ENCODE results near the gene CFAP107. TPM values are rescaled to one million over a fixed set of nuclear protein-coding genes. Genes with fewer than 3 reads are reported as not detected.

The CFAP107 gene
- polyA plus RNA-seq, 2 of the 4 experiments (the other 2 are of a cell fraction): not detected

DNA sequence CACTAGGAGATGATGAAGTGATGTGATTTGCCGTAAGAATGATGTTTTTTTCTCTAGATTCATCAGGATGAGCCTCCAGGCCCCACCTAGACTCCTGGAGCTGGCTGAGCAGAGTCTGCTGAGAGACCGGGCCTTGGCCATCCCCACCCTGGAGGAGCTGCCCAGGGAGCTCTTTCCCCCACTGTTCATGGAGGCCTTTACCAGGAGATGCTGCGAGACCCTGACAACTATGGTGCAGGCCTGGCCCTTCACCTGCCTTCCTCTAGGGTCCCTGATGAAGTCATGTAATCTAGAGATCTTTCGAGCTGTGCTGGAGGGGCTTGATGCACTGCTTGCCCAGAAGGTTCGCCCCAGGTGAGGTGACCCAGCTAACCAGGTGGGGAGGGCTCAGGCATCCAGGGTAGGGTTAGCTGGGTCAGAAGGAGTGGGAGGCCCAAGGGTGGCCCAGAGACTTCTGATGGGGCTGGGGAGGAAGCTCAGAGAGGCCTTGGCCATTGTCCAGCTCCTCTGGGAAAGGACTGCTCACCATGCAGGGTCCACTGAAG lies 28.9 kb downstream of the CFAP107 start:
- ChIA-PET POLR2A (no interaction called here), CTCF (interaction anchor here (0.9 to 1.8 kb wide), 3 partner anchors 10 to 503 kb away, joined by 4 to 6 read pairs (median 5); no protein-coding TSS in a partner anchor)
- ATAC-seq: no peak
- no peaks in the 10 kb centered on the region for H3K9me3 ChIP-seq
- FAIRE-seq: no peak
- no peak overlapping the region for H3K27ac ChIP-seq
- no peak overlapping the region for H3K4me3 ChIP-seq
- 22% methylated on average over 1 of the region's 5 CpGs for WGBS (ENCODE audit: missing lambda C conversion rate)
- DNase-seq (ENCODE audit: low read depth in 1 of 2, low spot score in 1 of 2): no peak
- H3K4me2 ChIP-seq: no peak overlapping the region
- no peaks in the 10 kb centered on the region for H3K4me1 ChIP-seq
- no peak for TF ChIP-seq CEBPB (IDR thresholded peaks at IDR 0.05)
- TF ChIP-seq HOXA7 (CRISPR knock-in tag; IDR thresholded peaks at IDR 0.05): no peak
- no peak for TF ChIP-seq ZC3H11A (IDR thresholded peaks at IDR 0.05)
- TF ChIP-seq HOXB13 (CRISPR knock-in tag; IDR thresholded peaks at IDR 0.05; ENCODE audit: low read depth): no peak
- no peak for TF ChIP-seq MAX (IDR thresholded peaks at IDR 0.05)
- TF ChIP-seq RAD21 (conservative IDR thresholded peaks at IDR 0.05 in 1 of 2, IDR thresholded peaks at IDR 0.05 in 1 of 2): no peak
- TF ChIP-seq POLR2A (IDR thresholded peaks at IDR 0.05; ENCODE audit: low read length): no peak
- no peak for TF ChIP-seq GATA3 (IDR thresholded peaks at IDR 0.05; ENCODE audit: borderline replicate concordance)
- no peak for TF ChIP-seq RARB (CRISPR knock-in tag; IDR thresholded peaks at IDR 0.05)
- no peak for TF ChIP-seq HDAC2 (IDR thresholded peaks at IDR 0.05)
- TF ChIP-seq TFCP2L1 (CRISPR knock-in tag; IDR thresholded peaks at IDR 0.05): no peak
- no peak for TF ChIP-seq EHF (CRISPR knock-in tag; IDR thresholded peaks at IDR 0.05)
- TF ChIP-seq, protein P1, sequence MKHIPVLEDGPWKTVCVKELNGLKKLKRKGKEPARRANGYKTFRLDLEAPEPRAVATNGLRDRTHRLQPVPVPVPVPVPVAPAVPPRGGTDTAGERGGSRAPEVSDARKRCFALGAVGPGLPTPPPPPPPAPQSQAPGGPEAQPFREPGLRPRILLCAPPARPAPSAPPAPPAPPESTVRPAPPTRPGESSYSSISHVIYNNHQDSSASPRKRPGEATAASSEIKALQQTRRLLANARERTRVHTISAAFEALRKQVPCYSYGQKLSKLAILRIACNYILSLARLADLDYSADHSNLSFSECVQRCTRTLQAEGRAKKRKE (CRISPR knock-in tag; IDR thresholded peaks at IDR 0.05; ENCODE audit: low read depth): no peak
- no peak for TF ChIP-seq NPAS2 (CRISPR knock-in tag; IDR thresholded peaks at IDR 0.05; ENCODE audit: borderline replicate concordance)
- no peak for TF ChIP-seq ZNF302 (CRISPR knock-in tag; IDR thresholded peaks at IDR 0.05)
- TF ChIP-seq, protein P2, sequence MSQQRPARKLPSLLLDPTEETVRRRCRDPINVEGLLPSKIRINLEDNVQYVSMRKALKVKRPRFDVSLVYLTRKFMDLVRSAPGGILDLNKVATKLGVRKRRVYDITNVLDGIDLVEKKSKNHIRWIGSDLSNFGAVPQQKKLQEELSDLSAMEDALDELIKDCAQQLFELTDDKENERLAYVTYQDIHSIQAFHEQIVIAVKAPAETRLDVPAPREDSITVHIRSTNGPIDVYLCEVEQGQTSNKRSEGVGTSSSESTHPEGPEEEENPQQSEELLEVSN (IDR thresholded peaks at IDR 0.05; ENCODE audit: borderline replicate concordance, low read depth): no peak

DNA sequence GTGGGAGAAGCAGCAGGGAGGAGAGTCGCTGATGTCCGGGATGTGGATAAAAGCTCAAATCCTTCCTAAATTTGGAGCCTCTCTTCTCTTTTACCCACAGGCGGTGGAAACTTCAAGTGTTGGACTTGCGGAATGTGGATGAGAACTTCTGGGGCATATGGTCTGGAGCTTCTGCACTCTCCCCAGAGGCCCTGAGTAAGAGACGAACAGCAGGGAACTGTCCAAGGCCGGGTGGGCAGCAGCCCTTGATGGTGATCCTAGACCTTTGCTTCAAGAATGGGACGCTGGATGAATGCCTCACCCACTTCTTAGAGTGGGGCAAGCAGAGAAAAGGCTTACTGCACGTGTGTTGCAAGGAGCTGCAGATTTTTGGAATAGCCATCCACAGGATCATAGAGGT lies 29.4 kb downstream of the CFAP107 start:
- no peak for DNase-seq (ENCODE audit: low read depth in 1 of 2, low spot score in 1 of 2)
- Histone ChIP-seq H3K27ac (no peak overlapping the region), H3K9me3 (no peaks in the 10 kb centered on the region), H3K4me2 (no peak overlapping the region), H3K4me1 (no peaks in the 10 kb centered on the region), H3K4me3 (no peak overlapping the region)
- WGBS (ENCODE audit: missing lambda C conversion rate): 41% methylated on average over 8 of the region's 8 CpGs
- no peak for FAIRE-seq
- TF ChIP-seq, protein P3, sequence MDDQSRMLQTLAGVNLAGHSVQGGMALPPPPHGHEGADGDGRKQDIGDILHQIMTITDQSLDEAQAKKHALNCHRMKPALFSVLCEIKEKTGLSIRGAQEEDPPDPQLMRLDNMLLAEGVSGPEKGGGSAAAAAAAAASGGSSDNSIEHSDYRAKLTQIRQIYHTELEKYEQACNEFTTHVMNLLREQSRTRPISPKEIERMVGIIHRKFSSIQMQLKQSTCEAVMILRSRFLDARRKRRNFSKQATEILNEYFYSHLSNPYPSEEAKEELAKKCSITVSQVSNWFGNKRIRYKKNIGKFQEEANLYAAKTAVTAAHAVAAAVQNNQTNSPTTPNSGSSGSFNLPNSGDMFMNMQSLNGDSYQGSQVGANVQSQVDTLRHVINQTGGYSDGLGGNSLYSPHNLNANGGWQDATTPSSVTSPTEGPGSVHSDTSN (IDR thresholded peaks at IDR 0.05): no peak
- no peak for TF ChIP-seq NFE2L2 (conservative IDR thresholded peaks at IDR 0.05; ENCODE audit: low read length)
- no peak for TF ChIP-seq MAX (IDR thresholded peaks at IDR 0.05)
- no peak for TF ChIP-seq MAZ (IDR thresholded peaks at IDR 0.05; ENCODE audit: borderline replicate concordance, low read depth, low read length)
- TF ChIP-seq ELK1 (IDR thresholded peaks at IDR 0.05; ENCODE audit: low read depth, low read length): no peak
- no peak for TF ChIP-seq JUN (IDR thresholded peaks at IDR 0.05)
- no peak for TF ChIP-seq CBX2 (IDR thresholded peaks at IDR 0.05; ENCODE audit: borderline replicate concordance, low read depth)
- no peak for TF ChIP-seq EHF (CRISPR knock-in tag; IDR thresholded peaks at IDR 0.05)
- no peak for TF ChIP-seq CHD2 (IDR thresholded peaks at IDR 0.05; ENCODE audit: low read length, partially characterized antibody)
- TF ChIP-seq ZFP36 (IDR thresholded peaks at IDR 0.05; ENCODE audit: borderline replicate concordance, partially characterized antibody): no peak
- TF ChIP-seq, protein P2 (IDR thresholded peaks at IDR 0.05; ENCODE audit: borderline replicate concordance, low read depth): no peak
- no peak for TF ChIP-seq HDAC2 (IDR thresholded peaks at IDR 0.05)
- no peak for TF ChIP-seq ZC3H11A (IDR thresholded peaks at IDR 0.05)
- no peak for TF ChIP-seq CBX8 (IDR thresholded peaks at IDR 0.05)
- CTCF ChIA-PET: interaction anchor here (0.9 to 1.8 kb wide), 3 partner anchors 11 to 503 kb away, joined by 4 to 6 read pairs (median 5); no protein-coding TSS in a partner anchor
- ATAC-seq: no peak
- POLR2A ChIA-PET: no interaction called here
